AML-193 (cell line): ENCODE data around the gene USP10.

Experiments
- DNase-seq, 2 experiments: peaks; one replicate each; lab custom pipeline; 2025; lab: John Stamatoyannopoulos, UW

The USP10 gene

GRCh38 chr16:84822990-84823389 lies 123.2 kb downstream of the USP10 start:
- no peak for DNase-seq

- no peak for DNase-seq
These were observed 123.7 kb downstream of the USP10 start for GRCh38 chr16:84823484-84823883.

GRCh38 chr16:84823926-84824325 lies 124.1 kb downstream of the USP10 start:
- DNase-seq: no peak

- DNase-seq: no peak
These were observed 126.2 kb downstream of the USP10 start for GRCh38 chr16:84825896-84826557.

- no peak for DNase-seq
These were observed 126.8 kb downstream of the USP10 start for GRCh38 chr16:84826558-84826941.

- peak in 1 of 2 experiments; percentile 21 for DNase-seq
These were observed 127.4 kb downstream of the USP10 start for GRCh38 chr16:84827131-84827574.

- DNase-seq: no peak
These were observed 128.1 kb downstream of the USP10 start for GRCh38 chr16:84827897-84828296.

GRCh38 chr16:84828322-84828721 lies 128.5 kb downstream of the USP10 start:
- DNase-seq: no peak
